H9 (cell line): ENCODE results near the gene SLC9A5. TPM values are rescaled to one million over a fixed set of nuclear protein-coding genes. Genes with fewer than 3 reads are reported as not detected.

Experiments used
- DNase-seq: peaks from one replicate; pipeline ENCODE4 v3.0.0-alpha.2; 2017
- H2AFZ ChIP-seq: one replicate; pipeline ENCODE4 v1.6.1; 2013; ENCODE audit warnings: mild to moderate bottlenecking, low read length, control low read depth, moderate library complexity
- H2AK5ac ChIP-seq: 2 replicates; pipeline ENCODE4 v1.6.1; 2013; ENCODE audit warnings: low read length, control low read depth, mixed read lengths; ENCODE audit not compliant: insufficient read length
- H2BK120ac ChIP-seq: one replicate; pipeline ENCODE4 v1.6.1; 2013; ENCODE audit warnings: low read depth, mild to moderate bottlenecking, low read length, control low read depth, inconsistent platforms; ENCODE audit not compliant: poor library complexity, severe bottlenecking
- H2BK12ac ChIP-seq: 2 replicates; pipeline ENCODE4 v1.6.1; 2013; ENCODE audit warnings: low read length, control low read depth, mixed read lengths, low read depth; ENCODE audit not compliant: insufficient read length
- H2BK15ac ChIP-seq: 2 replicates; pipeline ENCODE4 v1.6.1; 2013; ENCODE audit warnings: low read depth, low read length, control low read depth
- H2BK20ac ChIP-seq: one replicate; pipeline ENCODE4 v1.6.1; 2013; ENCODE audit warnings: low read depth, mild to moderate bottlenecking, low read length, control low read depth, inconsistent platforms; ENCODE audit not compliant: poor library complexity, severe bottlenecking
- H2BK5ac ChIP-seq: 2 replicates; pipeline ENCODE4 v1.6.1; 2013; ENCODE audit warnings: low read length, control low read depth, mixed read lengths; ENCODE audit not compliant: insufficient read length
- H3K14ac ChIP-seq: 2 replicates; pipeline ENCODE4 v1.6.1; 2013; ENCODE audit warnings: low read length, control low read depth; ENCODE audit not compliant: insufficient read depth
- H3K18ac ChIP-seq: 2 replicates; pipeline ENCODE4 v1.6.1; 2013; ENCODE audit warnings: low read depth, mild to moderate bottlenecking, mixed read lengths, low read length, control low read depth; ENCODE audit not compliant: insufficient read length
- H3K23ac ChIP-seq: 2 replicates; pipeline ENCODE4 v1.6.1; 2013; ENCODE audit warnings: low read length, control low read depth, mixed read lengths, low read depth; ENCODE audit not compliant: insufficient read length
- H3K23me2 ChIP-seq: 2 replicates; pipeline ENCODE4 v1.6.1; 2013; ENCODE audit warnings: low read depth, mild to moderate bottlenecking, mixed read lengths, low read length, control low read depth; ENCODE audit not compliant: insufficient read length, poor library complexity, severe bottlenecking
- H3K27ac ChIP-seq: 2 replicates; pipeline ENCODE4 v1.5.1; 2013; ENCODE audit warnings: low read length, control low read depth, mixed read lengths, low read depth; ENCODE audit not compliant: insufficient read length
- H3K27me3 ChIP-seq: 2 replicates; pipeline ENCODE4 v1.6.1; 2013; ENCODE audit warnings: low read length, control low read depth, inconsistent platforms; ENCODE audit not compliant: insufficient read depth
- H3K4ac ChIP-seq: 2 replicates; pipeline ENCODE4 v1.6.1; 2013; ENCODE audit warnings: low read depth, mild to moderate bottlenecking, control low read depth, inconsistent platforms, low read length, moderate library complexity
- H3K4me1 ChIP-seq: 2 replicates; pipeline ENCODE4 v1.6.1; 2013; ENCODE audit warnings: low read length, control low read depth, inconsistent platforms; ENCODE audit not compliant: insufficient read depth
- H3K4me2 ChIP-seq: 2 replicates; pipeline ENCODE4 v1.6.1; 2013; ENCODE audit warnings: low read length, control low read depth, mixed read lengths; ENCODE audit not compliant: insufficient read length, insufficient read depth
- H3K56ac ChIP-seq: 2 replicates; pipeline ENCODE4 v1.6.1; 2013; ENCODE audit warnings: low read depth, mild to moderate bottlenecking, mixed read lengths, low read length, control low read depth; ENCODE audit not compliant: insufficient read length
- H3K79me1 ChIP-seq: 2 replicates; pipeline ENCODE4 v1.6.1; 2013; ENCODE audit warnings: low read depth, mild to moderate bottlenecking, moderate library complexity, low read length, control low read depth, inconsistent platforms; ENCODE audit not compliant: insufficient read depth, poor library complexity, severe bottlenecking
- H3K79me2 ChIP-seq: 2 replicates; pipeline ENCODE4 v1.6.1; 2013; ENCODE audit warnings: low read length, control low read depth, inconsistent platforms; ENCODE audit not compliant: insufficient read depth
- H3K9ac ChIP-seq: 2 replicates; pipeline ENCODE4 v1.6.1; 2013; ENCODE audit warnings: low read length, control low read depth, mixed read lengths; ENCODE audit not compliant: insufficient read length; ENCODE audit errors: extremely low read depth
- H3K9me3 ChIP-seq: one replicate; pipeline ENCODE4 v1.6.1; 2013; ENCODE audit warnings: low read depth, low read length, inconsistent platforms; ENCODE audit not compliant: control insufficient read depth
- H3T11ph ChIP-seq: one replicate; pipeline ENCODE4 v1.6.1; 2013; ENCODE audit warnings: mild to moderate bottlenecking, low read length, control low read depth, inconsistent platforms
- H4K20me1 ChIP-seq: one replicate; pipeline ENCODE4 v1.6.1; 2013; ENCODE audit not compliant: control insufficient read depth, insufficient read length, insufficient read depth
- H4K5ac ChIP-seq: 2 replicates; pipeline ENCODE4 v1.6.1; 2013; ENCODE audit warnings: low read depth, mild to moderate bottlenecking, mixed read lengths, low read length, control low read depth; ENCODE audit not compliant: insufficient read length
- H4K8ac ChIP-seq: replicated peaks from 2 replicates; pipeline ENCODE4 v1.6.1; 2013; ENCODE audit warnings: low read length, control low read depth, mixed read lengths, low read depth; ENCODE audit not compliant: insufficient read length
- H4K91ac ChIP-seq: 2 replicates; pipeline ENCODE4 v1.6.1; 2013; ENCODE audit warnings: low read depth, mild to moderate bottlenecking, moderate library complexity, mixed read lengths, low read length, control low read depth; ENCODE audit not compliant: insufficient read length
- H3K27ac Mint-ChIP-seq, 3 experiments: 2 replicates in 2 of 3; 3 replicates in 1 of 3; pipeline ENCODE4 v1.8.0; 2020 to 2021; ENCODE audit warnings: mixed read lengths in 3 of 3, mild to moderate bottlenecking in 1 of 3, moderate library complexity in 1 of 3
- H3K27me3 Mint-ChIP-seq: 2 replicates; pipeline ENCODE4 v1.8.0; 2021; ENCODE audit warnings: low read depth, mild to moderate bottlenecking, moderate library complexity, mixed read lengths
- H3K36me3 Mint-ChIP-seq, 3 experiments: 2 replicates in 2 of 3; 3 replicates in 1 of 3; pipeline ENCODE4 v1.8.0; 2020 to 2021; ENCODE audit warnings: low read depth in 3 of 3, mixed read lengths in 3 of 3; ENCODE audit not compliant: insufficient read depth in 1 of 3
- H3K4me1 Mint-ChIP-seq, 2 experiments: 2 replicates each; pipeline ENCODE4 v1.8.0; 2020; ENCODE audit warnings: mixed read lengths in 2 of 2
- H3K4me3 Mint-ChIP-seq, 2 experiments: 2 replicates in 1 of 2; 3 replicates in 1 of 2; pipeline ENCODE4 v1.8.0; 2020 to 2021; ENCODE audit warnings: mild to moderate bottlenecking in 2 of 2, mixed read lengths in 2 of 2, moderate library complexity in 1 of 2
- H3K9me3 Mint-ChIP-seq, 2 experiments: 2 replicates in 1 of 2; 3 replicates in 1 of 2; pipeline ENCODE4 v1.8.0; 2020; ENCODE audit warnings: mild to moderate bottlenecking in 2 of 2, mixed read lengths in 2 of 2, moderate library complexity in 1 of 2
- WGBS: extraction: QIAGEN DNeasy Blood & Tissue Kit; methylation state at CpG from one replicate; pipeline ENCODE4 v1.1.7; 2013; ENCODE audit warnings: missing lambda C conversion rate, low lambda C conversion rate, mixed read lengths; ENCODE audit not compliant: insufficient read length; ENCODE audit errors: extremely low coverage; 5-methylcytosine and 5-hydroxymethylcytosine counted together
- total RNA-seq: library from RNA; stranded (reverse); gene quantifications from 2 replicates; pipeline ENCODE4 v1.2.1, GENCODE V29; 2021
- TF ChIP-seq, protein P1 (sequence below): fragments of 200-600 bp; sonication (generic); conservative IDR thresholded peaks from 3 replicates; pipeline ENCODE4 v1.8.0; 2021; ENCODE audit warnings: antibody characterized with exemption, mild to moderate bottlenecking

The SLC9A5 gene
- total RNA-seq, 1 experiment from 2014 or later: 9.1 TPM

DNA sequence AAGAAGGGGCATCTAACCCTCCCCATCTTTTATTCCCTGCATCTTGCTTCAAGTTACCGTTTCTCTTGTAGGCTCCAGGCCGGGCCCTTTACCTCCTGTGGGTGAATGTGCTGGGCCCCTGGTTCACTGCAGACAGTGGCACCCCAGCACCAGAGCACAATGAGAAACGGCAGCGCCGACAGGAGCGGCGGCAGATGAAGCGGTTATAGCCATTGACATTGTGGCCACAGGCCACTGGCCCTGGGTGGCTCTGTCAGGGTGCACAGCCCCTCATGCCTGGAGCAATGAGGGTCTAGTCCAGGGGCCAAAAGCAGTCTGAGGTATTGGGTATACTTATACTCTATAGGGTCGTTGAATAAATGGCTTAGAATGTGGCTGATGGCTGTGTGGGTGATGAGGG, 19.9 kb upstream of the SLC9A5 start:
- no peak for DNase-seq
- Histone ChIP-seq H3K79me2 (peaks cover 5% of the 10 kb centered on the region; the same call in 1 of the 2 replicates), H2BK12ac (no peak overlapping the region), H3K4ac (no peak overlapping the region), H3K18ac (no peak overlapping the region), H4K20me1 (no peaks in the 10 kb centered on the region), H4K91ac (no peak overlapping the region), H3K4me1 (peaks cover 4% of the 10 kb centered on the region), H2BK5ac (no peak overlapping the region), H3K23me2 (peaks cover 15% of the 10 kb centered on the region), H3K27ac (no peak overlapping the region), H3K56ac (no peak overlapping the region), H2AFZ (no peak overlapping the region), H3K14ac (no peak overlapping the region), H2BK15ac (no peak overlapping the region), H2BK120ac (no peak overlapping the region), H4K5ac (no peak overlapping the region), H3K23ac (no peak overlapping the region), H2AK5ac (no peak overlapping the region), H2BK20ac (no peak overlapping the region), H3K9ac (no peak overlapping the region), H3K27me3 (no peaks in the 10 kb centered on the region), H3T11ph (no peak overlapping the region), H3K9me3 (no peaks in the 10 kb centered on the region), H4K8ac (no peak overlapping the region), H3K79me1 (peaks cover 3% of the 10 kb centered on the region), H3K4me2 (no peak overlapping the region)
- WGBS: no CpG with 5 or more reads among the region's 9 CpGs
- H3K4me1 Mint-ChIP-seq: peaks cover 17 to 20% of the 10 kb centered on the region in 2 experiments
- TF ChIP-seq, protein P1, sequence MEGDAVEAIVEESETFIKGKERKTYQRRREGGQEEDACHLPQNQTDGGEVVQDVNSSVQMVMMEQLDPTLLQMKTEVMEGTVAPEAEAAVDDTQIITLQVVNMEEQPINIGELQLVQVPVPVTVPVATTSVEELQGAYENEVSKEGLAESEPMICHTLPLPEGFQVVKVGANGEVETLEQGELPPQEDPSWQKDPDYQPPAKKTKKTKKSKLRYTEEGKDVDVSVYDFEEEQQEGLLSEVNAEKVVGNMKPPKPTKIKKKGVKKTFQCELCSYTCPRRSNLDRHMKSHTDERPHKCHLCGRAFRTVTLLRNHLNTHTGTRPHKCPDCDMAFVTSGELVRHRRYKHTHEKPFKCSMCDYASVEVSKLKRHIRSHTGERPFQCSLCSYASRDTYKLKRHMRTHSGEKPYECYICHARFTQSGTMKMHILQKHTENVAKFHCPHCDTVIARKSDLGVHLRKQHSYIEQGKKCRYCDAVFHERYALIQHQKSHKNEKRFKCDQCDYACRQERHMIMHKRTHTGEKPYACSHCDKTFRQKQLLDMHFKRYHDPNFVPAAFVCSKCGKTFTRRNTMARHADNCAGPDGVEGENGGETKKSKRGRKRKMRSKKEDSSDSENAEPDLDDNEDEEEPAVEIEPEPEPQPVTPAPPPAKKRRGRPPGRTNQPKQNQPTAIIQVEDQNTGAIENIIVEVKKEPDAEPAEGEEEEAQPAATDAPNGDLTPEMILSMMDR: no peak
- peaks cover 9% of the 10 kb centered on the region for H3K27me3 Mint-ChIP-seq
- peaks cover 18 to 60% (median 50%) of the 10 kb centered on the region in 3 experiments; a peak in 6 of 7 replicates for H3K36me3 Mint-ChIP-seq
- H3K4me3 Mint-ChIP-seq: peak overlapping the region; percentile 99 to 100
- no peaks in the 10 kb centered on the region; a peak in 1 of 5 replicates for H3K9me3 Mint-ChIP-seq
- no peak overlapping the region for H3K27ac Mint-ChIP-seq
